ENCODE data around the gene PFKFB2. TPM values are rescaled to one million over a fixed set of nuclear protein-coding genes. Genes with fewer than 3 reads are reported as not detected.

PFKFB2 gene
- total and polyA plus RNA-seq, 2 donors (not counting 3 experiments of a cell fraction or from before 2014, with no cell fraction given), result 0.70 to 2.0 TPM

- no peaks in the 10 kb centered on the region for H3K79me2 ChIP-seq (ENCODE audit: control insufficient read depth, insufficient read depth, low read length)
- H3K4me3 ChIP-seq (replicated peaks in 1 of 3; ENCODE audit: insufficient read depth in 1 of 3, low read depth in 1 of 3, low read length in 3 of 3), result no peak overlapping the region
- H3K36me3 ChIP-seq (ENCODE audit: control insufficient read depth in 2 of 2, extremely low read depth in 1 of 2, insufficient read depth in 2 of 2, low read length in 2 of 2), result no peaks in the 10 kb centered on the region
- H3K9ac ChIP-seq (replicated peaks; ENCODE audit: extremely low read depth, insufficient read depth, low read length), result no peak overlapping the region
- BruUV-seq (replicated peaks), result no TSS peak
- no peaks in the 10 kb centered on the region for H4K20me1 ChIP-seq (replicated peaks; ENCODE audit: control insufficient read depth, extremely low read depth, insufficient read depth, low read length)
- intact Hi-C loops (cut with micrococcal nuclease), result loop anchor here (1.0 kb wide), 1 partner anchor 421 kb away; no protein-coding TSS in a partner anchor
- no peaks in the 10 kb centered on the region for H3K9me3 ChIP-seq (replicated peaks; ENCODE audit: control insufficient read depth, insufficient read depth, low read length)
- DNase-seq (ENCODE audit: low read depth, low spot score) (no peak), FAIRE-seq (no peak)
- H3K27ac ChIP-seq (ENCODE audit: insufficient read depth, low read depth, low read length), result no peak overlapping the region
- CTCF ChIA-PET, result interaction anchor here (1.0 to 1.5 kb wide), 3 partner anchors 10 to 144 kb away, joined by 3 to 5 read pairs (median 3); no protein-coding TSS in a partner anchor
- dilution Hi-C loops (cut with MboI; ENCODE audit: extremely low pct_ligation_motif_present, low sequenced_read_pairs), result no loop called here
- TF ChIP-seq POLR2AphosphoS5 (IDR thresholded peaks at IDR 0.05; ENCODE audit: insufficient read depth, low read depth, low read length), result no peak
- TF ChIP-seq MAX (IDR thresholded peaks at IDR 0.05; ENCODE audit: insufficient read depth, insufficient read length), result no peak
- TF ChIP-seq EZH2 (IDR thresholded peaks at IDR 0.05; ENCODE audit: borderline replicate concordance, low read depth, low read length, severe bottlenecking), result no peak
- no peak for TF ChIP-seq POLR2A (IDR thresholded peaks at IDR 0.05; ENCODE audit: low read depth, low read length)
- TF ChIP-seq FOS (IDR thresholded peaks at IDR 0.05; ENCODE audit: borderline replicate concordance, insufficient read depth, low read length), result no peak
- no peak for TF ChIP-seq MYC (IDR thresholded peaks at IDR 0.05; ENCODE audit: low read depth, low read length)
- no peak overlapping the region for H3K4me2 ChIP-seq (ENCODE audit: insufficient read depth, low read length)
- H3K4me1 ChIP-seq (ENCODE audit: control insufficient read depth, extremely low read depth, insufficient read depth, low read length), result no peaks in the 10 kb centered on the region
- H3K9me1 ChIP-seq (replicated peaks; ENCODE audit: control insufficient read depth, extremely low read depth, insufficient read depth, low read length), result no peaks in the 10 kb centered on the region
- H3K27me3 ChIP-seq (ENCODE audit: control insufficient read depth in 2 of 2, insufficient read depth in 2 of 2, low read length in 2 of 2), result peaks cover 2 to 5% of the 10 kb centered on the region in 2 experiments
- POLR2A ChIA-PET, result no interaction called here
- H2AFZ ChIP-seq (ENCODE audit: low read depth, low read length), result no peak overlapping the region
Measured at GRCh38 chr1:207078578-207079132, 25.6 kb downstream of the PFKFB2 start.

GRCh38 chr1:207079706-207080241, 26.7 kb downstream of the PFKFB2 start:
- H3K9me3 ChIP-seq (replicated peaks; ENCODE audit: control insufficient read depth, insufficient read depth, low read length), result no peaks in the 10 kb centered on the region
- intact Hi-C loops (cut with micrococcal nuclease), result no loop called here
- H3K79me2 ChIP-seq (ENCODE audit: control insufficient read depth, insufficient read depth, low read length), result no peaks in the 10 kb centered on the region
- ChIA-PET POLR2A (no interaction called here), CTCF (interaction anchor here (0.7 to 2.4 kb wide), 13 partner anchors 9 to 420 kb away, joined by 3 to 17 read pairs (median 4); partner anchors contain the start of genes C4BPB and CD55)
- no peaks in the 10 kb centered on the region for H3K9me1 ChIP-seq (replicated peaks; ENCODE audit: control insufficient read depth, extremely low read depth, insufficient read depth, low read length)
- peaks cover 4 to 5% of the 10 kb centered on the region in 2 experiments for H3K27me3 ChIP-seq (ENCODE audit: control insufficient read depth in 2 of 2, insufficient read depth in 2 of 2, low read length in 2 of 2)
- no peaks in the 10 kb centered on the region for H3K4me1 ChIP-seq (ENCODE audit: control insufficient read depth, extremely low read depth, insufficient read depth, low read length)
- DNase-seq (ENCODE audit: low read depth, low spot score) (no peak), FAIRE-seq (no peak)
- H3K4me2 ChIP-seq (ENCODE audit: insufficient read depth, low read length), result no peak overlapping the region
- TF ChIP-seq POLR2AphosphoS5 (IDR thresholded peaks at IDR 0.05; ENCODE audit: insufficient read depth, low read depth, low read length), result no peak
- no peak for TF ChIP-seq JUN (IDR thresholded peaks at IDR 0.05; ENCODE audit: borderline replicate concordance, insufficient read depth, insufficient read length, low read depth)
- TF ChIP-seq POLR2A (IDR thresholded peaks at IDR 0.05; ENCODE audit: low read depth, low read length), result no peak
- no peak for TF ChIP-seq FOS (IDR thresholded peaks at IDR 0.05; ENCODE audit: borderline replicate concordance, insufficient read depth, low read length)
- TF ChIP-seq CTCF (IDR thresholded peaks at IDR 0.05; ENCODE audit: extremely low read depth in 1 of 2, insufficient read depth in 1 of 2, low read depth in 1 of 2, low read length in 2 of 2), result no peak
- no peak for TF ChIP-seq GATA2 (IDR thresholded peaks at IDR 0.05; ENCODE audit: insufficient read depth, insufficient read length, low read depth, low read length)
- no peak for TF ChIP-seq EZH2 (IDR thresholded peaks at IDR 0.05; ENCODE audit: borderline replicate concordance, low read depth, low read length, severe bottlenecking)
- TF ChIP-seq MAX (IDR thresholded peaks at IDR 0.05; ENCODE audit: insufficient read depth, insufficient read length), result no peak
- TF ChIP-seq MYC (IDR thresholded peaks at IDR 0.05; ENCODE audit: low read depth, low read length), result no peak
- dilution Hi-C loops (cut with MboI; ENCODE audit: extremely low pct_ligation_motif_present, low sequenced_read_pairs), result no loop called here
- no peak overlapping the region for H3K4me3 ChIP-seq (replicated peaks in 1 of 3; ENCODE audit: insufficient read depth in 1 of 3, low read depth in 1 of 3, low read length in 3 of 3)
- no peaks in the 10 kb centered on the region for H3K36me3 ChIP-seq (ENCODE audit: control insufficient read depth in 2 of 2, extremely low read depth in 1 of 2, insufficient read depth in 2 of 2, low read length in 2 of 2)
- H2AFZ ChIP-seq (ENCODE audit: low read depth, low read length), result no peak overlapping the region
- no peak overlapping the region for H3K9ac ChIP-seq (replicated peaks; ENCODE audit: extremely low read depth, insufficient read depth, low read length)
- H3K27ac ChIP-seq (ENCODE audit: insufficient read depth, low read depth, low read length), result no peak overlapping the region
- no peaks in the 10 kb centered on the region for H4K20me1 ChIP-seq (replicated peaks; ENCODE audit: control insufficient read depth, extremely low read depth, insufficient read depth, low read length)
- BruUV-seq (replicated peaks), result no TSS peak
